ENCODE results near the gene CCL15.
"Not testable (repeated sequence)": the region's sequence is repeated elsewhere in the genome, so short reads cannot be mapped to it uniquely, and the experiment has no call there.

DNA sequence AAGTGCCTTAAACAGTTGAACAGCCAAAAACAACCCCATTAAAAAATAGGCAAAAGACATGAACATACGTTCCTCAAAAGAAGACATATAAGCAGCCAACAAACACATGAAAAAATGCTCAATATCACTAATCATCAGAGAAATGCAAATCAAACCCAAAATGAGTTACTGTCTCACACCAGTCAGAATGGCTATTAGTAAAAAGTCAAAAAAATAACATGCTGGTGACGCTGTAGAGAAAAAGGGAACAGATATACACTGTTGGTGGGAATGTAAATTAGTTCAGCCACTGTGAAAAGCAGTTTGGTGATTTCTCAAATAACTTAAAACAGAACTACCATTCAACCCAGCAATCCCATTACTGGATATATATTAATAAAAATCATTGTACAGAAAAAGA is 6.0 kb downstream of the CCL15 start:
- TF ChIP-seq, protein P1, sequence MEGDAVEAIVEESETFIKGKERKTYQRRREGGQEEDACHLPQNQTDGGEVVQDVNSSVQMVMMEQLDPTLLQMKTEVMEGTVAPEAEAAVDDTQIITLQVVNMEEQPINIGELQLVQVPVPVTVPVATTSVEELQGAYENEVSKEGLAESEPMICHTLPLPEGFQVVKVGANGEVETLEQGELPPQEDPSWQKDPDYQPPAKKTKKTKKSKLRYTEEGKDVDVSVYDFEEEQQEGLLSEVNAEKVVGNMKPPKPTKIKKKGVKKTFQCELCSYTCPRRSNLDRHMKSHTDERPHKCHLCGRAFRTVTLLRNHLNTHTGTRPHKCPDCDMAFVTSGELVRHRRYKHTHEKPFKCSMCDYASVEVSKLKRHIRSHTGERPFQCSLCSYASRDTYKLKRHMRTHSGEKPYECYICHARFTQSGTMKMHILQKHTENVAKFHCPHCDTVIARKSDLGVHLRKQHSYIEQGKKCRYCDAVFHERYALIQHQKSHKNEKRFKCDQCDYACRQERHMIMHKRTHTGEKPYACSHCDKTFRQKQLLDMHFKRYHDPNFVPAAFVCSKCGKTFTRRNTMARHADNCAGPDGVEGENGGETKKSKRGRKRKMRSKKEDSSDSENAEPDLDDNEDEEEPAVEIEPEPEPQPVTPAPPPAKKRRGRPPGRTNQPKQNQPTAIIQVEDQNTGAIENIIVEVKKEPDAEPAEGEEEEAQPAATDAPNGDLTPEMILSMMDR (IDR thresholded peaks at IDR 0.05): not testable (repeated sequence)
- TF ChIP-seq POLR2A (IDR thresholded peaks at IDR 0.05): not testable (repeated sequence)
